ENCODE data around the gene WNT8A.

WNT8A gene

DNA sequence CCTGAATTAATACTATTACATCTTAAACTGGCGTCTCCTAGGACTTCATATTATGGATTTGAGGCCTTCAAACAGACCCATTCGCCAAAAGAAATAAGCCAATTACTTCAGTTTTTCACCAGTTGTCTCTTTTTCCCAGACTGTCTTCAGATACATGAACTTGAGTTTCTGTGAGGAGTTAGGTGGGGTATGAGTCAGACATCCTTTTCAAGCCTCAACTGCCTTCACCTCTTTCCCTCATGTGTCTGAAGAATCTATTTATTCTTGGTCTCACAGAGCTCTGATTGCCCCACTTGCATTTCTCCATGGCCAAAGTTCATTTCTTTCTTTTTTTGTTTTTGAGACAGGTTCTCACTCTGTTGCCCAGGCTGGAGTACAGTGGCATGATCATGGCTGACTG, 12.5 kb downstream of the WNT8A start:
- TF ChIP-seq CTCF (conservative IDR thresholded peaks at IDR 0.05) (no peak), ZFX (IDR thresholded peaks at IDR 0.05) (no peak)
- no peak overlapping the region for H3K27ac ChIP-seq

DNA sequence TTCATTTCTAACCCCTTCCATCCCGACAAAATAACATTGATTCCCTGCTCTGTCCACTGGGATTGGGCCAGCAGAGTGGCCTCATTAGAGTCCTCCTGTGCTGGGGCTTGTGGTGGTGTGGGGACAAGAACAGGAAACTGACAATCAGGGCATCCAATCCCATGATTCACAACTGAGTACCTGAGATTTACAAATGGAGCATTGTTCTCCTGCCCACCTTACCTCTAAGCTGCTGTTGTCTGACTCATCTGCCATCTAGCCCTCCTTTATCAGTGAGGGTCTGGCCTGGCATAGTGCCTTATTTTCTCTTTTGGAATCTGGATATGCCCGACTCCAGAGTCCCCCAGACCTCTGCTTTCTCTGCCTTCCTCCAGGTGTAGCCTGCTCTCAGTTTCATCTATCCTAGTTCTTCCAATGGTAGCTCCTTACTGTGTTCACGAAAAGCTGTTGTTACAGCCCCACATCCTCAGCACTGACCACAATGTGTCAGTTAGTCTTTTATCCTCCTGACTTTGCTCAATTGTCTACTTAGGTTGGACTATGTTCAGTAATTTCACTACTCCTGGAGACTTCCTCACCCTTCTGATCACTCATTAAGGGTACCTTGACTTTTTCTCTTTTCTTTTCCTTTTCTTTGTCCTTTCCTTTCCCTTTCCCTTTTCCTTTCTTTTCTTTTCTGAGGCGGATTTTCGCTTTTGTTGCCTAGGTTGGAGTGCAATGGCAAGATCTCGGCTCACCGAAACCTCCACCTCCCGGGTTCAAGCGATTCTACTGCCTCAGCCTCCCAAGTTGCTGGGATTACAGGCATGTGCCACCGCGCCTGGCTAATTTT, 13.4 kb downstream of the WNT8A start:
- TF ChIP-seq ZFX (IDR thresholded peaks at IDR 0.05) (no peak), CTCF (conservative IDR thresholded peaks at IDR 0.05) (no peak)
- no peak overlapping the region for H3K27ac ChIP-seq

DNA sequence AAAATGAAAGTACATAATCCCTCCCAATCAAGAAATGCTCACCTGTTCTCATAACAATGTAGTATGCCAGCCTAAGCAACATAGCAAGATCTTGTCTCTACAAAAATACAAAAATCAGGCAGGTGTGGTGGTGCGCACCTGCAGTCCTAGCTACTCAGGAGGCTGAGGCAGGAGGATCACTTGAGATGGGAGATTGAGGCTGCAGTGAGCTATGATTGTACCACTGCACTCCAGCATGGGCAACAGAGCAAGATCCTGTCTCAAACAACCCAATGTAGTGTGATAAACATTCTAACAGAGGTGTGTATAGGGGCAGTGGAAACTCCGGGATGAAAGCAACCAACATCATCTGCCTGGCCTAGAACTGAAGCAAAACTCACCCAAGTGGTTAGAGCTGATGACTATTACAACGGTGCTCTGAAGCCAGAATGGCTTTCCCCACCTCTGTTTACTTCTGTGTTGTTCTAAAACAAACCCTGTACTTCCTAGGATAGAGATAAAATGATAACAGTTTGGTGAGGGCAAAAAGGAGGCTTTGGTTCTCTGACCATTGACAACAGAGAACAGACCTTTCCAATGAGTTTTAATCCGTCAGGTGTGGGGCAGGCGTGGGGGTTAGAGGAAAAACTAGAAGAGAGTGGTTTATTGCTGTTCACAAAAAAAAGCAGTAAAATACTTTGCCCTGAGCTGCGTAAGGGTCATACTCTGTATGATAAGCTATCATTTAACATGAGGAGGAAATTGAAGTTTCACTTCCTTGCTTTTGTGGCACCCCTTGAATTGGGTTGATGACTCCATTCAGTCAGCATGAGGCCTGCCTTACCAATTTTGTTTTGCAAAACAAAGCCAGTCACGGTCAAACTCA, 18.9 kb downstream of the WNT8A start:
- no peak for TF ChIP-seq ZFX (IDR thresholded peaks at IDR 0.05)
- TF ChIP-seq CTCF (conservative IDR thresholded peaks at IDR 0.05) = no peak
- no peak overlapping the region for H3K27ac ChIP-seq

- no peak for TF ChIP-seq ZFX (IDR thresholded peaks at IDR 0.05)
- no peak for TF ChIP-seq CTCF (conservative IDR thresholded peaks at IDR 0.05)
Measured at GRCh38 chr5:138103319-138103637, 19.4 kb downstream of the WNT8A start.

GRCh38 chr5:138105709-138106108, 21.9 kb downstream of the WNT8A start:
- H3K27ac ChIP-seq = no peak overlapping the region
- no peak for TF ChIP-seq ZFX (IDR thresholded peaks at IDR 0.05)
- no peak for TF ChIP-seq CTCF (conservative IDR thresholded peaks at IDR 0.05)

More at GRCh38 chr5:138103319-138103637, 19.4 kb downstream of the WNT8A start:
- no peak overlapping the region for H3K27ac ChIP-seq

DNA sequence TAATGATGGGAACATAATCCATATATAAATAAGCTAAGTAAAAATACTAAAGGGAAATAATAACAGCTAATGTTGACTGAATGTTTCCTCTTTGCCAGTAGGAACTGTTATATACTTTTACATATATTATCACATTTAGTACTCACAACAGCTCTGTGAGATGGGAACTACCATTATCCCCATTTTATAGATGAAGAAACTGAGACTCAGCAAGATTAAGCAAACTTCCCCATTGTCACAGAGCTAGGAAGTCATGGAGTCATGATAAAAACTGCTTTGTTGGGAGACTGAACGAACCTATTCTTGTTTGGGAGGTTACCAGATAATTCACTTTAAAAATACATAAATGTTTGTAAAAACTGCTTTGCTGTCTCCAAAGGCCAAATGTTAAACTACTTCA, 23.4 kb downstream of the WNT8A start:
- H3K27ac ChIP-seq = no peak overlapping the region
- TF ChIP-seq ZFX (IDR thresholded peaks at IDR 0.05) (no peak), CTCF (conservative IDR thresholded peaks at IDR 0.05) (no peak)
